NCI-H1930 (cell line): Measurements from ENCODE around the gene PALLD.
"Not testable (repeated sequence)": the region's sequence is repeated elsewhere in the genome, so short reads cannot be mapped to it uniquely, and the experiment has no call there.

Experiments
- DNase-seq, 2 experiments: peaks; one replicate each; lab custom pipeline; 2025; lab: John Stamatoyannopoulos, UW

PALLD gene

GRCh38 chr4:168491563-168491962, 5.3 kb upstream of the PALLD start:
- no peak for DNase-seq

- DNase-seq: no peak
Observed at GRCh38 chr4:168498251-168498650, 1.4 kb downstream of the PALLD start.

GRCh38 chr4:168499241-168499640, 2.4 kb downstream of the PALLD start:
- no peak for DNase-seq

- DNase-seq: no peak
Observed at GRCh38 chr4:168501407-168501806, 4.6 kb downstream of the PALLD start.

- no peak for DNase-seq
Observed at GRCh38 chr4:168502861-168503260, 6.0 kb downstream of the PALLD start.

- DNase-seq: no peak
Observed at GRCh38 chr4:168503652-168504362, 7.0 kb downstream of the PALLD start.

GRCh38 chr4:168504526-168504925, 7.7 kb downstream of the PALLD start:
- DNase-seq: no peak

- DNase-seq: no peak
Observed at GRCh38 chr4:168506014-168506413, 9.2 kb downstream of the PALLD start.

GRCh38 chr4:168507178-168507815, 10.4 kb downstream of the PALLD start:
- DNase-seq: no peak

GRCh38 chr4:168508683-168509082, 11.8 kb downstream of the PALLD start:
- DNase-seq: no peak

- DNase-seq: no peak
Observed at GRCh38 chr4:168509786-168510185, 12.9 kb downstream of the PALLD start.

GRCh38 chr4:168511780-168512489, 15.1 kb downstream of the PALLD start:
- DNase-seq: no peak

- not testable (repeated sequence) for DNase-seq
Observed at GRCh38 chr4:168513826-168514225, 17.0 kb downstream of the PALLD start.

- peak in 1 of 2 experiments; percentile 1 for DNase-seq
Observed at GRCh38 chr4:168514249-168514852, 17.5 kb downstream of the PALLD start.

GRCh38 chr4:168515222-168516011, 18.6 kb downstream of the PALLD start:
- DNase-seq: no peak

GRCh38 chr4:168516841-168517240, 20.0 kb downstream of the PALLD start:
- no peak for DNase-seq

- no peak for DNase-seq
Observed at GRCh38 chr4:168519576-168519975, 22.7 kb downstream of the PALLD start.

GRCh38 chr4:168521721-168522120, 24.9 kb downstream of the PALLD start:
- no peak for DNase-seq

GRCh38 chr4:168522356-168522755, 25.5 kb downstream of the PALLD start:
- no peak for DNase-seq

- no peak for DNase-seq
Observed at GRCh38 chr4:168522829-168523489, 26.1 kb downstream of the PALLD start.

- DNase-seq: no peak
Observed at GRCh38 chr4:168524006-168524405, 27.2 kb downstream of the PALLD start.
